IPS-18c (cell line): ENCODE measurements around the gene PTPN9.
A peak's percentile ranks its signal among the peaks of the same experiment; 100 is the strongest.
"Not testable (repeated sequence)": the region's sequence is repeated elsewhere in the genome, so short reads cannot be mapped to it uniquely, and the experiment has no call there.

Experiments used
- H3K4me3 ChIP-seq: 2 replicates; pipeline ENCODE4 v1.7.0; 2013; ENCODE audit warnings: low read depth, mild to moderate bottlenecking, low read length, moderate library complexity; ENCODE audit not compliant: insufficient read depth
- H3K9me3 ChIP-seq: one replicate; pipeline ENCODE4 v1.6.1; 2013; ENCODE audit warnings: mild to moderate bottlenecking, low read length, moderate library complexity; ENCODE audit not compliant: control insufficient read depth, insufficient read depth

PTPN9 gene

DNA sequence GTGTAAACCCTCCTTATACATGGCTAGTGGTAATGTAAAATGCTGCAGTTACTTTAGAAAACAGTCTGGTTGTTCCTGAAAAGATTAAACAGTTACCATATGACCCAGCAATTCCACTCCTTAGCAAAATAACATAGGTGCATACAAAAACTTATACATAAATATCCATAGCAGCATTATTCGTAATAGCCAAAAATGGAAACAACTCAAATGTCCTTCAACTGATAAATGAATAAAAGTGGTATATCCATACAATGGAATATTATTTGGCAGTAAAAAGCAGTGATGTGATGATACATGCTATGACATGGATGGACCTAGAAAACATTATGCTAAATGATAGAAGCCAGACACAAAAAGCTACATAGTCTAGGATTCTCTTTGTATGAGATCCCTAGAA lies 96.0 kb downstream of the PTPN9 start:
- H3K4me3 ChIP-seq: no peak overlapping the region

DNA sequence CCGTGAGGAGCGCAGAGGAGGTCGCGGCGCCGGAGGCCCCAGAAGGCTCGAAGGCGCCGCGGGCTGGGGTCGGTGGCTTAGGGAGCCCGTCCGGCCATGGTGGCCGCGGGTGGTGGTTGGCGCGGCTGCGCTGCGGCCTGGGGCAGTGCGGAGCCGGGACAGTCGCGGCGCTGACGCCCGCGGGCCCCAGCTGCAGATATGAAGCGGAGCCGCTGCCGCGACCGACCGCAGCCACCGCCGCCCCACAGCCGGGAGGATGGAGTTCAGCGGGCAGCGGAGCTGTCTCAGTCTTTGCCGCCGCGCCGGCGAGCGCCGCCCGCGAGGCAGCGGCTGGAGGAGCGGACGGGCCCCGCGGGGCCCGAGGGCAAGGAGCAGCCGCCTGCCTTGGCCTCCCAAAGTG lies 98.7 kb downstream of the PTPN9 start:
- H3K9me3 ChIP-seq, H3K4me3 ChIP-seq: not testable (repeated sequence)

More for the DNA sequence above, 96.0 kb downstream of the PTPN9 start:
- peaks cover 3% of the 10 kb centered on the region for H3K9me3 ChIP-seq

DNA sequence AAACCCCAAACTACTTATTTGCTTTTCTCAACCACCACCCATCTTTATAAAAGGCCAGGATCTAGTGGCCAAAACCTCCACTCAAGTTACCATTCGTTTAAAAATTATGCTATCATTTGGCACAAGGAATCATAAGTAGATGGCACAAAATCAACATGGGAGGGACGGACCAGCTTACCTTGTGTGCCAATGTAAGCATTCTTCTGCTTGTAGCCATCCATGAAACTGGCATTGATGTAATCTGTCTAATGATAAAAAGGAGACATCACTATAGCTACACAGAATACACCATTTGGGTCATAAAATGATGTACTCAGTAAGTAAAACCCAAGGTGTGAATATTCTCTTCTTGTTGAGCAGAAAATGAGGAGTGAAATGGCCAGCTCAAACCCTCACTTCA lies 99.4 kb downstream of the PTPN9 start:
- no peak overlapping the region for H3K4me3 ChIP-seq
- peaks cover 3% of the 10 kb centered on the region for H3K9me3 ChIP-seq

GRCh38 chr15:75477094-75477493 lies 102.0 kb downstream of the PTPN9 start:
- H3K9me3 ChIP-seq, H3K4me3 ChIP-seq: not testable (repeated sequence)

DNA sequence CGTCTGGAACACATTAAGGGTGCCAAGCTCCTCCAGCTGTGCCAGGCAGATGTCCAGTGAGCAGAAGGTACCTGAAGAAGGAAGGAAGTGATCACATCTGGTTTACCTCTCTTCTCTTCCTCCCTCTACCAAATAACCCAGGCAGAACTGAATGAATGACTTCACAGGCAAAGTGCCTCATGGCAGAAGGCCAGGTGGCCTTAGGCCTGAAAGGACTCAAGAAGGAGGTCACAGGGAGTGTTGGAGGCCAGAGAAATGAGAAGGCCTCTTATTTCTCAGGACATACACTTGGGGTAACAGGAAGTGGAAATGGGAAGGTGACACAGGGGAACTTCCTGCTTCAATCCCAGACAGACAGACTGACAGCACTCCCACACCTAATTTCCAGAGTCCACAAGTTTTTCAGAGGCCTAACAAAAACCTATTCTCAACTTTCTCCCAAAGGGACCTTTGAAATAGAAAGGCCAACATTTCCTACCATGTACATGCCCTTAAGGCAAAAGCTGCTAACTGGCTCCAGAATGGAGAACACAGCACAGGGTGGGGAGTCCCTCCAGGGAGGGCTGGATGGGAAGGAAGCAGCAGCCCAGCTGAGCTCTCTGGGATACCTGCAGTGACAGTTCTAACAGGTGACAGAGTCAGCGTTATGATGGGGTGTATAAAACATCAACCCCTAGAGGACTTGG lies 110.1 kb downstream of the PTPN9 start:
- H3K9me3 ChIP-seq: no peaks in the 10 kb centered on the region
- H3K4me3 ChIP-seq: no peak overlapping the region

GRCh38 chr15:75460646-75461045 lies 118.5 kb downstream of the PTPN9 start:
- Histone ChIP-seq H3K4me3 (no peak overlapping the region), H3K9me3 (no peaks in the 10 kb centered on the region)

DNA sequence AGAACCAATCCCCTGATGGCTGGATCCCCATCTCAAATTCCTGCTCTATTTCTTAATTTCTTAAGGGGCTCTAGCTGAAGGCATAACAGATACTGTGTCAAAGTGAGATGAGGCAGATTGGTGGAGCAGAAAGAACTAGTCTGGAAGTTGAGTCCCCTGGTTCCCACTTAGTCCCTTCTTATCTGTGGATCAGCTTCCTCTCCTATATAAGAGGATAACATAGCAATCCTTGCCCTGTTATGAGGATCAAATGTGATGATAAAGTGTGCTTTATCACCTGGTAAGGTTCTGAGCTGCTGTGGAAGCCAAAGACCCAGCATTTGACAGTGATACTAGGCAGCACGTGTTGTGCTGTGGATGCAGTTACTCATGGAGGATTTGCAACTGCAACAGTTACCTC lies 119.5 kb downstream of the PTPN9 start:
- Histone ChIP-seq H3K4me3 (no peak overlapping the region), H3K9me3 (no peaks in the 10 kb centered on the region)

DNA sequence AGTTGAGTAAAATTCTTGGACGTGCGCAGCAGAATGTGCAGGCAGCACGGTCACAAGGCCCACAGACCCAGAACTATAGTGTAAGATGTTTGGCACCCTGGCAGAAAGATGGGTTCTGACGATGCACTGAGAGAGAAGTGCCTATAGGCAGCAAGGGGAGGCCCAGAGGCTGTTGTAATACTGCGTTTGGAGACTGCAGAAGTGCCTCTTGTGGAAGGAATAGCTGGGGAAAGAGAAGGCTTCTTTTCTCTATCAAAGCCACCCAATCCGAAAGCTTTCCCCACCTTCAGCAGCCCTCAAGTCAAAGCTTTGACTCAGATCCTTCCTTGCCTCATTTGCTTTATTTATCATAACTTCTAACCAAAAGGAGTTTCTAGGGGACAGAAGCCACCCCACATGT lies 122.4 kb downstream of the PTPN9 start:
- Histone ChIP-seq H3K4me3 (peak overlapping the region; percentile 80; the same call in 1 of the 2 replicates), H3K9me3 (no peaks in the 10 kb centered on the region)

- Histone ChIP-seq H3K4me3 (peak overlapping the region; percentile 80), H3K9me3 (no peaks in the 10 kb centered on the region)
Measured at GRCh38 chr15:75455982-75456531, 123.1 kb downstream of the PTPN9 start.

GRCh38 chr15:75455424-75455981 lies 123.6 kb downstream of the PTPN9 start:
- H3K9me3 ChIP-seq: no peaks in the 10 kb centered on the region
- H3K4me3 ChIP-seq: peak overlapping the region; percentile 80

- H3K9me3 ChIP-seq: no peaks in the 10 kb centered on the region
- peak overlapping the region; percentile 80 for H3K4me3 ChIP-seq
Measured at GRCh38 chr15:75454471-75455378, 124.4 kb downstream of the PTPN9 start.

GRCh38 chr15:75453703-75454470 lies 125.2 kb downstream of the PTPN9 start:
- Histone ChIP-seq H3K4me3 (peak overlapping the region; percentile 84), H3K9me3 (no peaks in the 10 kb centered on the region)

GRCh38 chr15:75452865-75453702 lies 126.0 kb downstream of the PTPN9 start:
- peak overlapping the region; percentile 84 for H3K4me3 ChIP-seq
- no peaks in the 10 kb centered on the region for H3K9me3 ChIP-seq

- no peaks in the 10 kb centered on the region for H3K9me3 ChIP-seq
- H3K4me3 ChIP-seq: peak overlapping the region; percentile 84
Measured at GRCh38 chr15:75452364-75452864, 126.7 kb downstream of the PTPN9 start.

DNA sequence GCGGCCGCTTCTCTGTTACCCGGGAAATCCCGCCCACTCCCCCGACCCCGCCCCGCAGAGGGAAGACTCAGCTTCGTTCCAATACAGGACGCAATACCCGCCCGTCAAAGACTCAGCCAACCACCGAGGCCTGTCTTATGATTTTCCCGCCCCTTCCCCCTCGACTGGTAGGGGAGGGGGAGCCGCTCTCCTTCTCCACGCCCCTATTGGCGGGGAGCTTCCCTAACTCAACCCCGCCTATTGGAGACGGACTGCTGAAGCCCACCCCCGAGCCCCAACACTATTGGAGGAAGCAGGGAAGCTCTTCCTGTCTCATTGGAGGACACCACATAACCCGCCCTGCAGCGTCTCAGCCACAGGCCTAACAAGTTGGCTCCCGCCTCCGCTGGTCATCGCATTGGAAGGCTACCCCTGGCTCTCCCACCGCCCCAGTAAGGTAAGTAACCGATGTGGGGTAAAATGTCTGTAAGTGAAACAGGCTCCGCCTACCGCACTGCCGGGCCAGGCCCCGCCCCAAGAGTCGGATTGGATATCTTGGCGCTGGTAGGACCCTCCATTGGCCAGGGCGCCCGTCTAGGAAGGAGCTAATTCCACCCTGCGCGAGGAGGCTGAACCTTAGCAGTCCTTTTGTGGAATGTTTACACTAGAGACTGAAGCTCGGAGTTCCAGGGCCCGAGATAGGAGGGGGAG lies 127.3 kb downstream of the PTPN9 start, which contains the start of gene SIN3A:
Gene SIN3A, minus strand, starts transcription at position 17 of the 690 bp plus-strand sequence. CDS start 21,315 bp downstream, outside the sequence.
- Histone ChIP-seq H3K9me3 (no peaks in the 10 kb centered on the region), H3K4me3 (peak within 1 kb of the TSS; percentile 91)
